HEK293T (cell line): ENCODE results near the gene PRAMEF12.

ENCODE experiments used
- BHLHE40 ChIP-seq: fragments of 450-650 bp; IDR thresholded peaks from 2 replicates; pipeline ENCODE4 v1.6.1; 2016; ENCODE audit warnings: mild to moderate bottlenecking, moderate library complexity, borderline replicate concordance
- FOXA1 ChIP-seq: fragments of 450-650 bp; IDR thresholded peaks from 2 replicates; pipeline ENCODE4 v1.6.1; 2016; ENCODE audit warnings: mild to moderate bottlenecking
- FOXM1 ChIP-seq: fragments of 450-650 bp; IDR thresholded peaks from 2 replicates; pipeline ENCODE4 v1.6.1; 2017; ENCODE audit warnings: mild to moderate bottlenecking, borderline replicate concordance
- LEF1 ChIP-seq: fragments of 450-650 bp; IDR thresholded peaks from 2 replicates; pipeline ENCODE4 v1.6.1; 2017; ENCODE audit warnings: mild to moderate bottlenecking, borderline replicate concordance
- SP1 ChIP-seq: fragments of 450-650 bp; IDR thresholded peaks from 2 replicates; pipeline ENCODE4 v1.6.1; 2017
- SUZ12 ChIP-seq: fragments of 450-650 bp; IDR thresholded peaks from 2 replicates; pipeline ENCODE4 v1.6.1; 2016; ENCODE audit warnings: mild to moderate bottlenecking
- ZNF384 ChIP-seq: fragments of 450-650 bp; IDR thresholded peaks from 2 replicates; pipeline ENCODE4 v1.6.1; 2016

DNA sequence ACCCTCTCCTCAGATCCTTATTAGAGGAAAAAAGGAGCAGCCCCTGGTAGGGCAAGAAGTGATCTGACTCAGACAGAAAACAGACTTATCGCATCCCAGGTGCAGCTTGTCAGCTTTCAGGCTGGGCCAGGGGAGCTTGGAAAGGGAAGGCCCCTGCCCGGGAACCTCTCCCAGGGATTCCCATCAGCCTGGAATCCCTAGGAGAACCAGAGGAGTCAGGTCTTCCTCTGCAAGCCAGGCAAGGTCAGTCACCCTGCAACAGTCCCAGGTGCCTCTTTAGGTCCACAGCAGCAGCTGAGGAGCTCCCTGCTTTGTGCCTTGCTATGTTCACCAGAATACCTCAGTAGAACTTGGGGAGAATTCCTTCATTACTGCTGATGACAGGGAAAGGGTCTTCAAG, 2.9 kb upstream of the PRAMEF12 start:
- TF ChIP-seq SP1 (no peak), BHLHE40 (no peak), LEF1 (no peak), ZNF384 (no peak), FOXM1 (no peak), SUZ12 (no peak), FOXA1 (no peak)
